ENCODE measurements around the gene NREP.

DNA sequence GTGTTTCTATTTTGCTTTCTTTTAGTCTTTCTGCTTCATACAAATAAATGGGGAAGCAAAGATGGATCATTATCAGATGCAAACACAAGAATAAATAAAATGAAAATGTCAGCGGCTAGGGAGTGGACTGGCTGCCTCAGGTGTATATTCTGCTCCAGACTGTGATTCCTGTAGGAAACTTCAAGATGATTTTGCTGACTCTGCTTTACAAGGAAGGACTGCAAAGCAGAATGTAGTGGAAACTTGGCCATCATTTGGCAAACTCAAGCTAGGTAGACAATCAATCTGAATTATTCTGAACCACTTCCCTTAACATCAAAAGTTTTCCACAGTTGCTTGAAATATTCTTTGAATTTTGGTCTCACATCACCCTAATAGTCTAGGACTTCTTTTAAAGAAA lies 38.1 kb upstream of the NREP start:
- TF ChIP-seq POLR2AphosphoS5 (IDR thresholded peaks at IDR 0.05) = no peak
- no peak for TF ChIP-seq CTCF (IDR thresholded peaks at IDR 0.05)

All from breast epithelium (tissue), 3 donors.